CD4-positive, CD25-positive, alpha-beta regulatory T cell (primary cell): ENCODE measurements around the gene C11orf97. TPM values are rescaled to one million over a fixed set of nuclear protein-coding genes. Genes with fewer than 3 reads are reported as not detected.
A peak's percentile ranks its signal among the peaks of the same experiment; 100 is the strongest.
"Not testable (repeated sequence)": the region's sequence is repeated elsewhere in the genome, so short reads cannot be mapped to it uniquely, and the experiment has no call there.

ENCODE experiments used
- ATAC-seq, 2 donors: fragments of 150-1000 bp; cut with Tn5 transposase; one replicate each; pipeline ENCODE4 v1.10.0; 2021; ENCODE audit warnings: low read depth in 2 of 2, moderate number of reproducible peaks in 2 of 2, moderate library complexity in 1 of 2
- DNase-seq, 3 donors: peaks; one replicate each; pipeline versions ENCODE4 v3.0.0 to v3.0.0-alpha.2; 2012 to 2022; ENCODE audit warnings: mixed read lengths in 1 of 3
- H3K27ac ChIP-seq: one replicate; pipeline ENCODE4 v1.7.0; 2013; ENCODE audit warnings: mild to moderate bottlenecking, low read length; ENCODE audit not compliant: insufficient read depth, poor library complexity, severe bottlenecking
- H3K27me3 ChIP-seq: one replicate; pipeline ENCODE4 v1.7.0; 2013; ENCODE audit warnings: low read length; ENCODE audit not compliant: control insufficient read depth, insufficient read depth
- H3K36me3 ChIP-seq: one replicate; pipeline ENCODE4 v1.7.0; 2013; ENCODE audit warnings: mild to moderate bottlenecking, low read length, moderate library complexity; ENCODE audit not compliant: control insufficient read depth, insufficient read depth
- H3K4me1 ChIP-seq: 2 replicates; pipeline ENCODE4 v1.7.0; 2013; ENCODE audit warnings: mild to moderate bottlenecking, low read length; ENCODE audit not compliant: insufficient read depth, control insufficient read depth, poor library complexity, severe bottlenecking
- H3K4me3 ChIP-seq: one replicate; pipeline ENCODE4 v1.7.0; 2013; ENCODE audit warnings: low read depth, mild to moderate bottlenecking, low read length, moderate library complexity
- H3K9me3 ChIP-seq, 2 experiments: 1 replicate in 1 of 2; 2 replicates in 1 of 2; pipeline ENCODE4 v1.7.0; 2013; ENCODE audit warnings: low read length in 2 of 2, mild to moderate bottlenecking in 1 of 2, moderate library complexity in 1 of 2; ENCODE audit not compliant: control insufficient read depth in 2 of 2
- H3K27ac Mint-ChIP-seq, 3 donors: one replicate each; pipeline ENCODE4 v1.8.0; 2020 to 2022; ENCODE audit warnings: mild to moderate bottlenecking in 3 of 3, mixed read lengths in 3 of 3, moderate library complexity in 2 of 3
- H3K27me3 Mint-ChIP-seq: one replicate; pipeline ENCODE4 v1.8.0; 2022; ENCODE audit warnings: mild to moderate bottlenecking, mixed read lengths
- H3K36me3 Mint-ChIP-seq: one replicate; pipeline ENCODE4 v1.8.0; 2020; ENCODE audit warnings: mixed read lengths
- H3K4me1 Mint-ChIP-seq, 4 donors: one replicate each; pipeline ENCODE4 v1.8.0; 2020 to 2022; ENCODE audit warnings: mixed read lengths in 4 of 4, mild to moderate bottlenecking in 1 of 4
- H3K4me3 Mint-ChIP-seq, 4 donors: one replicate each; pipeline ENCODE4 v1.8.0; 2020 to 2022; ENCODE audit warnings: mild to moderate bottlenecking in 4 of 4, mixed read lengths in 4 of 4, moderate library complexity in 3 of 4
- H3K9me3 Mint-ChIP-seq, 7 donors: one replicate each; pipeline ENCODE4 v1.8.0; 2020 to 2022; ENCODE audit warnings: mixed read lengths in 7 of 7, mild to moderate bottlenecking in 3 of 7, moderate library complexity in 2 of 7
- polyA plus RNA-seq, 4 donors: library from polyadenylated mRNA; unstranded; fragments of 300-500 nt; fragmentation: Illumina TruSeq; gene quantifications; one replicate each; pipeline ENCODE4 v1.2.3, GENCODE V29; 2021
- total RNA-seq: library from RNA; stranded (reverse); gene quantifications from one replicate; pipeline ENCODE4 v1.2.3, GENCODE V29; 2022

C11orf97 gene
- total and polyA plus RNA-seq, 5 donors from 2014 or later, result not detected

DNA sequence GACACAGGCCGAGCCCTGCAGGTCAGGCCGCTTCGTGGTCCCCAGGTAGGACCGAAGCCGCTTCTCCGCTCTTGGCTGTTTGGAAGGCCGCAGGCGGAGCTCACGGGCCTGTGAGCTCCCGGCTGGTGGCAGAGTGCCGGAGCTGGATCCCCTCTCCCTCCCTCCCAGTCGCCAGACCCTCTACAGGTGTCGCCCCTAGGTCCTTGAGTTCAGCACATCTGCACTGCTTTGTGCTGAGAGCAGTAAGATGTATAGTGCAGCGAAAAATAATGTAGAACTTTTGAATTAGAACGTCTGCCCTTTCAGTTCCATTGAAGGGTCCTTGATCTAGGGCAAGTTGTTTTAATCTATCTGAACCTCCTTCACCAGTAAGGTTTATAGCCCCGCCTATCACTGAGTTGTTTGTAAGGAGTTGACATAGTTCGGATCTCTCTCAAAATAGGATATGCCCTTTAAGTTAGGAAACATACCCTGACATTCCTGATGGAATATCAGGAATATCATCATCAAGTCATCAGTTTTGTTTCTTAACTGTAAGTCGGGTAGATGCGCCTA, 18.1 kb upstream of the C11orf97 start:
- peaks cover 35% of the 10 kb centered on the region for H3K4me1 ChIP-seq
- peak overlapping the region; percentile 95 for H3K4me3 ChIP-seq
- no peaks in the 10 kb centered on the region for H3K27me3 ChIP-seq
- Mint-ChIP-seq H3K4me1 (peaks cover 42 to 60% (median 48%) of the 10 kb centered on the region in 4 donors), H3K27ac (peak overlapping the region; percentile 96 to 99 (median 98)), H3K9me3 (no peaks in the 10 kb centered on the region), H3K27me3 (no peaks in the 10 kb centered on the region), H3K4me3 (peak overlapping the region; percentile 92 to 99 (median 95)), H3K36me3 (peaks cover 34% of the 10 kb centered on the region)
- no peak for DNase-seq
- peak overlapping the region; percentile 90 for H3K27ac ChIP-seq
- ATAC-seq, result peak; percentile 50 to 60
- H3K9me3 ChIP-seq, result no peaks in the 10 kb centered on the region
- H3K36me3 ChIP-seq, result peaks cover 35% of the 10 kb centered on the region

DNA sequence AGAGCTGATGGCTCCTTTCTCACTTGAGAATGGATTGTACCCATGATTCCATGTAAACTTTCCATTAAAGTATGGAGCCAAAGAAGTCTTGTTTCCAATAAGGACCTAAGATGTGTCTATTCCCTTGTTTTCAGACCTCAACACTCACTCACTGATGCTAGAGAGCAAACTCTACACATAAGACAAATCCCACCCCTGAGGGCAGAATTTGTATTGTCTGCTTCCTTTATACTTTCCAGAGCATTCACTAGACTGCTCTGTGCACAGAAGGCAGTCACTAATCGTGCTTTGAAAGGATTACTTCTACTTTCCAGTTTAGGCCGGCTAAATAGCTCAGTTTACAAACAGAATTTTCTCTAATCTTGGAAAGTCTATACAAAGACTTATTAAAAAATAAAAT, 12.1 kb upstream of the C11orf97 start:
- H3K9me3 ChIP-seq, result no peaks in the 10 kb centered on the region
- no peak overlapping the region for H3K4me3 Mint-ChIP-seq
- peaks cover 35% of the 10 kb centered on the region for H3K36me3 Mint-ChIP-seq
- no peak for DNase-seq
- H3K36me3 ChIP-seq, result peaks cover 47% of the 10 kb centered on the region
- no peaks in the 10 kb centered on the region for H3K27me3 Mint-ChIP-seq
- H3K27ac Mint-ChIP-seq, result peak overlapping the region in 2 of 3 donors; percentile 3 to 43
- peaks cover 18 to 33% (median 19%) of the 10 kb centered on the region in 4 donors for H3K4me1 Mint-ChIP-seq
- no peak overlapping the region for H3K4me3 ChIP-seq
- H3K27ac ChIP-seq, result no peak overlapping the region
- H3K9me3 Mint-ChIP-seq, result no peaks in the 10 kb centered on the region
- ATAC-seq, result no peak
- H3K27me3 ChIP-seq, result no peaks in the 10 kb centered on the region
- peaks cover 6% of the 10 kb centered on the region for H3K4me1 ChIP-seq

DNA sequence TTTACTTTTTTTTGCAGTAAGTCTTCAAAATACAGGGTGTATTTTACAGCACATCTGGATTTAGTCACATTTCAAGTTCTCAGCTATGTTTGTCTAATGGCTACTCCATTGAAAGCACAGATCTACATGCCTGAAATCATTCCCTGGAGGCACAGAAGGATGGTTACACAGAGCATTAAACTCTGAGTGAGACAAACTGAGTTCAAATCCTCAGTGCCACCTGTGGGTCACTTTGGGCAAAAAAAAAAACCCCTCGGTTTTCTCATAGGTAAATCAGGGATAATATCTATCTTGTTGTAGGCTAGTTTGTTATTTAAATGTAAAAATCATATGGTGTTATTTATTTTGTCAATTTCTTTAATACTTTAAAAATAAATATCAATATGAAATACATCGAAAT, 10.7 kb upstream of the C11orf97 start:
- peaks cover 46% of the 10 kb centered on the region for H3K36me3 ChIP-seq
- DNase-seq, result no peak
- Mint-ChIP-seq H3K27ac (no peak overlapping the region), H3K9me3 (no peaks in the 10 kb centered on the region), H3K4me1 (peaks cover 7 to 21% (median 9%) of the 10 kb centered on the region in 4 donors), H3K4me3 (no peak overlapping the region), H3K36me3 (peaks cover 33% of the 10 kb centered on the region), H3K27me3 (no peaks in the 10 kb centered on the region)
- H3K27ac ChIP-seq, result no peak overlapping the region
- no peaks in the 10 kb centered on the region for H3K9me3 ChIP-seq
- H3K27me3 ChIP-seq, result no peaks in the 10 kb centered on the region
- no peaks in the 10 kb centered on the region for H3K4me1 ChIP-seq
- H3K4me3 ChIP-seq, result no peak overlapping the region
- ATAC-seq, result no peak

DNA sequence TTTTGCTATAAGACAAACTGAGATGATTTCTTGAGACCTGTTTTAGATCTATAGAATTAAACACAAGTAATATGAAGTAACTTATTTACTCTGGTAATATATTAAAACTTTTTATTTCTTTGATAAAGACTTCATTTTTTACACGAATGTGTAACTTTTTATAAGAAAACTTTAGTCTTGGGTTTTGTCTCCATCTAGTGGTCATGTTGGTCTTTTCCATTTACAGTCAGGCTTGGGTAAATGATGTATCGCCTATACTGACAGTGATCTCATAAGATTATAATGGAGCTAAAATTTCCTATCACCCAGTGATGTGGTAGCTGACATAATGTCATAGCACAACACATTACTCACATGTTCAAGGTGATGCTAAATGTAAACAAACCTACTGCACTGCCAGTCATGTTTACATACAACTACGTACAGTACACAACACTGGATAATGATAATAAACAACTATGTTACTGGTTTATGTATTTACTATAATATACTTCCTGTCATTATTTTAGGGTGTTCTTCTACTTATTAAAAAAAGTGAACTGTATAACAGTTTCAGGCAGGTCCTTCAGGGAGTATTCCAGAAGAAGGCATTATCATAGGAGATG, 7.5 kb upstream of the C11orf97 start:
- DNase-seq, result peak in 2 of 3 donors; percentile 58 to 73
- Mint-ChIP-seq H3K4me1 (peaks cover 0 to 10% (median 4%) of the 10 kb centered on the region in 4 donors), H3K27me3 (peaks cover 11% of the 10 kb centered on the region), H3K27ac (no peak overlapping the region), H3K9me3 (no peaks in the 10 kb centered on the region), H3K36me3 (peaks cover 11% of the 10 kb centered on the region), H3K4me3 (no peak overlapping the region)
- Histone ChIP-seq H3K9me3 (no peaks in the 10 kb centered on the region), H3K27ac (no peak overlapping the region), H3K4me3 (no peak overlapping the region), H3K27me3 (no peaks in the 10 kb centered on the region), H3K36me3 (peaks cover 15% of the 10 kb centered on the region), H3K4me1 (no peaks in the 10 kb centered on the region)
- peak; percentile 24 to 55 for ATAC-seq

DNA sequence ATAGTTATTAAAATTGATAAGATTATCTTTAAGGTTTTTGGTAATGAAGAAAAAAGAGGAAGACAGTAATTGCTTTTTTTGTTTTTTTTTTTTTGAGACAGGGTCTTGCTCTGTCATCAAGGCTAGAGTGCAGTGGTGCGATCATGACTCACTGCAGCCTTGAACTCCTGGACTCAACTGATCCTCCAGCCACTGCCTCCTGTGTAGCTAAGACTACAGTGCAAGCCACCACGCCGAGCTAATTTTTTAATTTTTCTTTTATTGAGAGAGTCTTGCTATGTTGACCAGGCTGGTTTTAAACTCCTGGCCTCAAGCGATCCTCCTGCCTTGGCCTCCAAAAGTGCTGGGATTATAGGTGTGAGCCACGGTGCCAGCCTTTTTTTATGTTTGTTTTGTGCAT, 5.7 kb upstream of the C11orf97 start:
- DNase-seq, H3K27ac ChIP-seq, H3K36me3 ChIP-seq, H3K36me3 Mint-ChIP-seq, H3K27me3 ChIP-seq, H3K4me3 Mint-ChIP-seq, H3K9me3 Mint-ChIP-seq, H3K4me3 ChIP-seq, H3K27ac Mint-ChIP-seq, H3K4me1 ChIP-seq, ATAC-seq, H3K9me3 ChIP-seq, H3K4me1 Mint-ChIP-seq: not testable (repeated sequence)
- peaks cover 15% of the 10 kb centered on the region for H3K27me3 Mint-ChIP-seq

DNA sequence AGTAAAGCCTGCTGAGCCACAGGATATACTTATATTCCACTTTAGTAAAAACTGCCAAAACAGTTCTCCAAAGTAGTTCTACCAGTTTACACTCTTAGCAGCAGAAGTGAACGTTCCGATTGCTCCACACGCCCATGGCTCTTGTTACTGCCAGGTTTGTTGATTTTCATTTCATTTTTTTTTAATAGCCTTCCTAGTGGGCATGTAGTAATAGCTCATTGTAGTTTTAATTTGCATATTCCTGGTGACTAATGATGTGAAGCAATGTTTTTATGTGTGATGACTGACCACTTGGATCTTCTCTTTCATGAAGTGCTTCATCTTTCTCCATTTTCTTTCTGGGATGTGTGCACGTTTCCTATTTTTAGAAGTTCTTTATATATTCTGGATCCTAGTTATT, 4.8 kb upstream of the C11orf97 start:
- Mint-ChIP-seq H3K4me3 (no peak overlapping the region), H3K27ac (no peak overlapping the region), H3K27me3 (peaks cover 25% of the 10 kb centered on the region), H3K36me3 (no peaks in the 10 kb centered on the region), H3K9me3 (no peaks in the 10 kb centered on the region), H3K4me1 (peaks cover 4 to 11% (median 7%) of the 10 kb centered on the region in 4 donors)
- peaks cover 7% of the 10 kb centered on the region for H3K4me1 ChIP-seq
- ATAC-seq (no peak), DNase-seq (no peak)
- no peak overlapping the region for H3K27ac ChIP-seq
- no peaks in the 10 kb centered on the region for H3K9me3 ChIP-seq
- H3K27me3 ChIP-seq, result peaks cover 7% of the 10 kb centered on the region
- no peak overlapping the region for H3K4me3 ChIP-seq
- H3K36me3 ChIP-seq, result no peaks in the 10 kb centered on the region

DNA sequence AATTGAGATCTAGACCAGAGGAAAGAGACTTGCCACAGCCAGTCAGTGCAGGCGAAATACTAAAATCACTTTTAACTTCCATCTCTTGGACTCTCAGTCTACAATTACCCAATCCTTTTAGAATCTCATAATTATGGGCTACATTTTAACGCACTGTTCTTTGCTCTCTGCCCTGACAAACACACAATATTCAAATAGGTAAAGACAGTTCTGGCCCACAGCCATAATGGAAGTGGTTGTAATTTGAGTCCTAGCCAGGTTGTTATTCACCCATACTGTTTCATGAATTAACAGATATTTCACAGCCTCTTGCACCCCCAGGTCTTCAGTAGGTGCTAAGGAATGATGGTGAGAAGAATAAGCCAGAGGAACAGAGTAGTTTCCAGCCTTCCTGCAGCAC, 830 bp downstream of the C11orf97 start:
- no peak overlapping the region for H3K27ac Mint-ChIP-seq
- H3K4me1 ChIP-seq, result peaks cover 11% of the 10 kb centered on the region
- peaks cover 0 to 2% (median 0%) of the 10 kb centered on the region in 7 donors for H3K9me3 Mint-ChIP-seq
- H3K36me3 Mint-ChIP-seq, result no peaks in the 10 kb centered on the region
- H3K27me3 Mint-ChIP-seq, result peaks cover 66% of the 10 kb centered on the region
- ATAC-seq (no peak), DNase-seq (no peak)
- no peak overlapping the region for H3K4me3 ChIP-seq
- peaks cover 0 to 14% (median 10%) of the 10 kb centered on the region in 4 donors for H3K4me1 Mint-ChIP-seq
- H3K27me3 ChIP-seq, result peaks cover 19% of the 10 kb centered on the region
- no peaks in the 10 kb centered on the region for H3K9me3 ChIP-seq
- no peak overlapping the region for H3K27ac ChIP-seq
- H3K4me3 Mint-ChIP-seq, result peak overlapping the region in 1 of 4 donors; percentile 9
- H3K36me3 ChIP-seq, result no peaks in the 10 kb centered on the region

DNA sequence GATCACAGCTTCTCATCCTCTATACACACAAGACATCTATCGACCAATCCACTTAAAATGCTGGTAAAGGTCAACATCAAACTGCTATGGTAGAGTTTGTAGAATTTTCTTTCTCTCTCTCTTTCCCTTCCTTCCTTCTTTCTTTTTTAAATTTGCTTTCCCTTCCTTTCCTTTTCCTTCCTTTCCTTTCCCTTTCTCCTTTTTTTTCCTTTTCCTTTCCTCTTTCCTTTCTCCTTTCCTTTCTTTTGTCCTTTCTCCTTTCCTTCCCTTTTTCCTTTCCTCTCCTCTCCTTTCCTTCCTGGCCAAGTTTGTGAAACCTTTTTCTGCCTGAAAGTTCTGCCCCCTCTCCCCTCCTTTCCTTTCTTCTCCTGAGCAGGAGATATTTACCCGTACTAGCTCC, 3.1 kb downstream of the C11orf97 start:
- no peak for DNase-seq
- H3K4me3 ChIP-seq, result no peak overlapping the region
- H3K27me3 ChIP-seq, result peaks cover 19% of the 10 kb centered on the region
- Mint-ChIP-seq H3K9me3 (peaks cover 0 to 2% (median 0%) of the 10 kb centered on the region in 7 donors), H3K36me3 (no peaks in the 10 kb centered on the region), H3K27ac (no peak overlapping the region), H3K27me3 (peaks cover 57% of the 10 kb centered on the region), H3K4me1 (peaks cover 0 to 14% (median 10%) of the 10 kb centered on the region in 4 donors), H3K4me3 (no peak overlapping the region)
- peaks cover 11% of the 10 kb centered on the region for H3K4me1 ChIP-seq
- H3K9me3 ChIP-seq, result no peaks in the 10 kb centered on the region
- no peak for ATAC-seq
- H3K36me3 ChIP-seq, result no peaks in the 10 kb centered on the region
- no peak overlapping the region for H3K27ac ChIP-seq
